ENCODE data around the gene SH3PXD2A. TPM values are rescaled to one million over a fixed set of nuclear protein-coding genes. Genes with fewer than 3 reads are reported as not detected.

The SH3PXD2A gene
- total RNA-seq, 1 experiment from 2014 or later = 4.5 TPM

DNA sequence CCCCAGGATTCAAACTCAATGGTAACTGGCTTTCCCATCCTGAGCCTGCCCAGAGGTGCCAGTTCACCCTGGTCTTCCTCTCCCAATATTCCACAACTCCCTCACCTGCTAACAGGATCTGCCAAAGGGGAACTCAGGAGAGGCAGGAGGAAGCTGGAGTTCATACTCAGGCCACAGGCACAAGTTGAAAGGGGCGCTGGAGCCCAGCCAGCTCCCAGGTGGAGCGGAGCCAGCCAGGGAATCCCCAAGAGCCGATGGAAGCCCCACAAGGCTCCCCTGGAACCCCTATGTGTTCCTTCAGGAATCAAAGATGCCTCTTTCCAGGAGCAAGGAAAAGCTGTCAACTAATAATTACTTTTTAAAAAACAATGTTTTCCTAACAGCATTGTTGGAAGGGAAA, 63.5 kb downstream of the SH3PXD2A start:
- Mint-ChIP-seq H3K27ac (no peak overlapping the region), H3K36me3 (ENCODE audit: insufficient read depth in 1 of 3, low read depth in 3 of 3) (no peaks in the 10 kb centered on the region; a peak in 1 of 7 replicates), H3K4me3 (no peak overlapping the region), H3K9me3 (no peaks in the 10 kb centered on the region), H3K4me1 (no peaks in the 10 kb centered on the region), H3K27me3 (ENCODE audit: low read depth) (no peaks in the 10 kb centered on the region)
- H3K27ac ChIP-seq (ENCODE audit: insufficient read length, low read depth, low read length) = no peak overlapping the region
- no peak overlapping the region for H2AFZ ChIP-seq (ENCODE audit: low read length)
- H3K79me2 ChIP-seq (ENCODE audit: insufficient read depth, low read length) = no peaks in the 10 kb centered on the region
- H3K18ac ChIP-seq (ENCODE audit: insufficient read length, low read depth, low read length) = no peak overlapping the region
- H3K4me2 ChIP-seq (ENCODE audit: insufficient read depth, insufficient read length, low read length) = no peak overlapping the region
- no peak overlapping the region for H4K5ac ChIP-seq (ENCODE audit: insufficient read length, low read depth, low read length)
- no peaks in the 10 kb centered on the region for H3K9me3 ChIP-seq (ENCODE audit: control insufficient read depth, low read depth, low read length)
- H2BK5ac ChIP-seq (ENCODE audit: insufficient read length, low read length) = no peak overlapping the region
- H3K56ac ChIP-seq (ENCODE audit: insufficient read length, low read depth, low read length) = no peak overlapping the region
- no peaks in the 10 kb centered on the region for H3K27me3 ChIP-seq (ENCODE audit: insufficient read depth, low read length)
- H3K4ac ChIP-seq (ENCODE audit: low read depth, low read length) = no peak overlapping the region
- H2BK15ac ChIP-seq (ENCODE audit: low read depth, low read length) = no peak overlapping the region
- no CpG with 5 or more reads among the region's 3 CpGs for WGBS (ENCODE audit: extremely low coverage, insufficient read length, low lambda C conversion rate)
- no peak overlapping the region for H4K8ac ChIP-seq (replicated peaks; ENCODE audit: insufficient read length, low read depth, low read length)
- H2BK12ac ChIP-seq (ENCODE audit: insufficient read length, low read depth, low read length) = no peak overlapping the region
- H2BK20ac ChIP-seq (ENCODE audit: low read depth, low read length, poor library complexity, severe bottlenecking) = no peak overlapping the region
- no peak overlapping the region for H4K91ac ChIP-seq (ENCODE audit: insufficient read length, low read depth, low read length)
- H4K20me1 ChIP-seq (ENCODE audit: control insufficient read depth, insufficient read depth, insufficient read length) = no peaks in the 10 kb centered on the region
- H3K9ac ChIP-seq (ENCODE audit: extremely low read depth, insufficient read length, low read length) = no peak overlapping the region
- H3K79me1 ChIP-seq (ENCODE audit: insufficient read depth, low read depth, low read length, poor library complexity, severe bottlenecking) = no peaks in the 10 kb centered on the region
- peaks cover 3% of the 10 kb centered on the region for H3K23me2 ChIP-seq (ENCODE audit: insufficient read length, low read depth, low read length, poor library complexity, severe bottlenecking)
- no peak for TF ChIP-seq CTCF (conservative IDR thresholded peaks at IDR 0.05)
- no peak overlapping the region for H3K23ac ChIP-seq (ENCODE audit: insufficient read length, low read depth, low read length)
- H3K14ac ChIP-seq (ENCODE audit: insufficient read depth, low read length) = no peak overlapping the region
- DNase-seq = no peak
- no peaks in the 10 kb centered on the region for H3K4me1 ChIP-seq (ENCODE audit: insufficient read depth, low read length)
- no peak overlapping the region for H2AK5ac ChIP-seq (ENCODE audit: insufficient read length, low read length)
- H3T11ph ChIP-seq (ENCODE audit: low read length) = no peak overlapping the region
- no peak overlapping the region for H2BK120ac ChIP-seq (ENCODE audit: low read depth, low read length, poor library complexity, severe bottlenecking)

Data from H9 (cell line).